Measurements from ENCODE around the gene ALK. TPM values are rescaled to one million over a fixed set of nuclear protein-coding genes. Genes with fewer than 3 reads are reported as not detected.
A peak's percentile ranks its signal among the peaks of the same experiment; 100 is the strongest.

Gene ALK
- polyA plus RNA-seq, 3 donors = not detected

- intact Hi-C loops (cut with micrococcal nuclease) = no loop called here
- Histone ChIP-seq H3K4me2 (replicated peaks; ENCODE audit: extremely low read depth, low read length, poor library complexity, severe bottlenecking) (no peak overlapping the region), H2AFZ (ENCODE audit: insufficient read depth, low read depth, low read length, poor library complexity, severe bottlenecking) (no peak overlapping the region), H3K79me2 (ENCODE audit: insufficient read depth, low read length) (no peaks in the 10 kb centered on the region), H3K27me3 (ENCODE audit: control insufficient read depth in 2 of 2, insufficient read depth in 2 of 2, low read length in 2 of 2) (no peaks in the 10 kb centered on the region), H3K4me3 (replicated peaks in 1 of 3; ENCODE audit: low read depth in 2 of 3, low read length in 3 of 3) (no peak overlapping the region), H4K20me1 (ENCODE audit: insufficient read depth, low read length) (no peaks in the 10 kb centered on the region), H3K4me1 (ENCODE audit: control insufficient read depth in 1 of 2, insufficient read depth in 2 of 2, low read length in 2 of 2) (no peaks in the 10 kb centered on the region), H3K9ac (ENCODE audit: insufficient read depth, low read length, poor library complexity, severe bottlenecking) (no peak overlapping the region), H3K36me3 (replicated peaks in 1 of 2; ENCODE audit: control insufficient read depth in 1 of 2, insufficient read depth in 2 of 2, low read length in 2 of 2) (no peaks in the 10 kb centered on the region), H3K27ac (ENCODE audit: low read depth in 1 of 2, low read length in 2 of 2) (no peak overlapping the region), H3K9me3 (replicated peaks in 1 of 2; ENCODE audit: control insufficient read depth in 1 of 2, insufficient read depth in 1 of 2, low read length in 2 of 2) (no peaks in the 10 kb centered on the region)
- Mint-ChIP-seq H3K4me3 (no peak overlapping the region), H3K27me3 (ENCODE audit: low read depth in 3 of 3) (peaks cover 2 to 4% (median 3%) of the 10 kb centered on the region in 3 donors), H3K9me3 (peaks cover 0 to 8% (median 6%) of the 10 kb centered on the region in 7 donors), H3K4me1 (no peaks in the 10 kb centered on the region), H3K36me3 (no peaks in the 10 kb centered on the region), H3K27ac (peak overlapping the region in 1 of 7 donors; percentile 14)
- WGBS (ENCODE audit: insufficient coverage) = no CpG with 5 or more reads among the region's 3 CpGs
- TF ChIP-seq CTCF (IDR thresholded peaks at IDR 0.05) = no peak
- DNase-seq = no peak
Observed at GRCh38 chr2:29617351-29617750, 304.0 kb downstream of the ALK start.

- Histone ChIP-seq H3K9ac (ENCODE audit: insufficient read depth, low read length, poor library complexity, severe bottlenecking) (no peak overlapping the region), H3K27me3 (ENCODE audit: control insufficient read depth in 2 of 2, insufficient read depth in 2 of 2, low read length in 2 of 2) (no peaks in the 10 kb centered on the region), H3K4me2 (replicated peaks; ENCODE audit: extremely low read depth, low read length, poor library complexity, severe bottlenecking) (no peak overlapping the region), H3K27ac (ENCODE audit: low read depth in 1 of 2, low read length in 2 of 2) (no peak overlapping the region), H2AFZ (ENCODE audit: insufficient read depth, low read depth, low read length, poor library complexity, severe bottlenecking) (no peak overlapping the region), H3K4me3 (replicated peaks in 1 of 3; ENCODE audit: low read depth in 2 of 3, low read length in 3 of 3) (no peak overlapping the region), H4K20me1 (ENCODE audit: insufficient read depth, low read length) (no peaks in the 10 kb centered on the region), H3K79me2 (ENCODE audit: insufficient read depth, low read length) (no peaks in the 10 kb centered on the region), H3K36me3 (replicated peaks in 1 of 2; ENCODE audit: control insufficient read depth in 1 of 2, insufficient read depth in 2 of 2, low read length in 2 of 2) (no peaks in the 10 kb centered on the region), H3K4me1 (ENCODE audit: control insufficient read depth in 1 of 2, insufficient read depth in 2 of 2, low read length in 2 of 2) (no peaks in the 10 kb centered on the region), H3K9me3 (replicated peaks in 1 of 2; ENCODE audit: control insufficient read depth in 1 of 2, insufficient read depth in 1 of 2, low read length in 2 of 2) (no peaks in the 10 kb centered on the region)
- Mint-ChIP-seq H3K27ac (no peak overlapping the region), H3K4me1 (no peaks in the 10 kb centered on the region), H3K9me3 (peaks cover 0 to 9% (median 6%) of the 10 kb centered on the region in 7 donors), H3K36me3 (no peaks in the 10 kb centered on the region), H3K27me3 (ENCODE audit: low read depth in 3 of 3) (peaks cover 1 to 4% (median 2%) of the 10 kb centered on the region in 3 donors), H3K4me3 (no peak overlapping the region)
- TF ChIP-seq CTCF (IDR thresholded peaks at IDR 0.05) = no peak
- no peak for DNase-seq
- intact Hi-C loops (cut with micrococcal nuclease) = no loop called here
- whole genome bisulfite sequencing (ENCODE audit: insufficient coverage) = no CpG with 5 or more reads among the region's 1 CpG
Observed at GRCh38 chr2:29616569-29616968, 304.8 kb downstream of the ALK start.

Data from CD14-positive monocyte (primary cell).